Stromal cell of bone marrow (primary cell): ENCODE data around the gene ULK4.
"Not testable (repeated sequence)": the region's sequence is repeated elsewhere in the genome, so short reads cannot be mapped to it uniquely, and the experiment has no call there.

ENCODE experiments used
- DNase-seq: peaks from one replicate; pipeline ENCODE4 v3.0.0-alpha.2; 2012; ENCODE audit warnings: low read depth

Gene ULK4

GRCh38 chr3:41768363-41768762, 193.5 kb downstream of the ULK4 start:
- no peak for DNase-seq

- DNase-seq, result not testable (repeated sequence)
Measured at GRCh38 chr3:41762867-41763266, 199.0 kb downstream of the ULK4 start.

GRCh38 chr3:41753651-41754050, 208.3 kb downstream of the ULK4 start:
- DNase-seq, result no peak

GRCh38 chr3:41751597-41751996, 210.3 kb downstream of the ULK4 start:
- DNase-seq, result no peak

- no peak for DNase-seq
Measured at GRCh38 chr3:41749988-41750387, 211.9 kb downstream of the ULK4 start.

GRCh38 chr3:41746215-41746614, 215.7 kb downstream of the ULK4 start:
- DNase-seq, result no peak

- no peak for DNase-seq
Measured at GRCh38 chr3:41742121-41742520, 219.8 kb downstream of the ULK4 start.

GRCh38 chr3:41740374-41740886, 221.5 kb downstream of the ULK4 start:
- no peak for DNase-seq

GRCh38 chr3:41726891-41727290, 235.0 kb downstream of the ULK4 start:
- no peak for DNase-seq

- DNase-seq, result no peak
Measured at GRCh38 chr3:41717641-41718040, 244.3 kb downstream of the ULK4 start.

- DNase-seq, result no peak
Measured at GRCh38 chr3:41716471-41716870, 245.4 kb downstream of the ULK4 start.

- DNase-seq, result no peak
Measured at GRCh38 chr3:41715376-41715775, 246.5 kb downstream of the ULK4 start.

GRCh38 chr3:41711651-41712050, 250.3 kb downstream of the ULK4 start:
- peak; percentile 63 for DNase-seq

GRCh38 chr3:41710646-41711388, 251.1 kb downstream of the ULK4 start:
- peak; percentile 70 for DNase-seq

- not testable (repeated sequence) for DNase-seq
Measured at GRCh38 chr3:41709213-41709612, 252.7 kb downstream of the ULK4 start.

- DNase-seq, result no peak
Measured at GRCh38 chr3:41708176-41708575, 253.7 kb downstream of the ULK4 start.

GRCh38 chr3:41705893-41706292, 256.0 kb downstream of the ULK4 start:
- DNase-seq, result no peak

GRCh38 chr3:41701191-41701698, 260.7 kb downstream of the ULK4 start:
- DNase-seq, result no peak

GRCh38 chr3:41700155-41700554, 261.7 kb downstream of the ULK4 start:
- no peak for DNase-seq

GRCh38 chr3:41698898-41699297, 263.0 kb downstream of the ULK4 start:
- no peak for DNase-seq

- DNase-seq, result no peak
Measured at GRCh38 chr3:41697702-41698101, 264.2 kb downstream of the ULK4 start.

GRCh38 chr3:41695806-41696205, 266.1 kb downstream of the ULK4 start:
- not testable (repeated sequence) for DNase-seq

GRCh38 chr3:41693799-41694198, 268.1 kb downstream of the ULK4 start:
- peak; percentile 25 for DNase-seq
